ENCODE measurements around the gene LYPD3. TPM values are rescaled to one million over a fixed set of nuclear protein-coding genes. Genes with fewer than 3 reads are reported as not detected.

Gene LYPD3
- total RNA-seq, 2 experiments from 2014 or later: 2.1 to 3.1 TPM

- peaks cover 7% of the 10 kb centered on the region for H3K4me1 Mint-ChIP-seq
- DNase-seq (no peak), ATAC-seq (no peak)
- ChIA-PET POLR2A (no interaction called here), CTCF (interaction anchor here (1.2 kb wide), 1 partner anchor 46 kb away, joined by 3 read pairs; no protein-coding TSS in a partner anchor)
- H3K36me3 Mint-ChIP-seq (ENCODE audit: low read depth): peaks cover 2% of the 10 kb centered on the region
- H3K4me3 Mint-ChIP-seq: no peak overlapping the region
- no peaks in the 10 kb centered on the region for H3K27me3 Mint-ChIP-seq
- no peaks in the 10 kb centered on the region for H3K9me3 Mint-ChIP-seq (ENCODE audit: low read depth)
- H3K27ac Mint-ChIP-seq: no peak overlapping the region
- intact Hi-C loops (cut with DNase I, micrococcal nuclease): no loop called here
Observed at GRCh38 chr19:43485951-43486350, 20.5 kb upstream of the LYPD3 start.

GRCh38 chr19:43483281-43483680 lies 17.9 kb upstream of the LYPD3 start:
- no peak overlapping the region for H3K4me3 Mint-ChIP-seq
- intact Hi-C loops (cut with DNase I, micrococcal nuclease): no loop called here
- DNase-seq (no peak), ATAC-seq (no peak)
- POLR2A ChIA-PET: interaction anchor here (0.6 kb wide), 1 partner anchor 583 kb away, joined by 3 read pairs; no protein-coding TSS in a partner anchor
- no peaks in the 10 kb centered on the region for H3K27me3 Mint-ChIP-seq
- H3K36me3 Mint-ChIP-seq (ENCODE audit: low read depth): peaks cover 3% of the 10 kb centered on the region
- CTCF ChIA-PET: interaction anchor here (0.5 to 2.1 kb wide), 6 partner anchors 20 to 72 kb away, joined by 3 to 8 read pairs (median 4); no protein-coding TSS in a partner anchor
- no peak overlapping the region for H3K27ac Mint-ChIP-seq
- no peaks in the 10 kb centered on the region for H3K4me1 Mint-ChIP-seq
- no peaks in the 10 kb centered on the region for H3K9me3 Mint-ChIP-seq (ENCODE audit: low read depth)

GRCh38 chr19:43482193-43482592 lies 16.8 kb upstream of the LYPD3 start:
- H3K36me3 Mint-ChIP-seq (ENCODE audit: low read depth): peaks cover 9% of the 10 kb centered on the region
- H3K4me1 Mint-ChIP-seq: no peaks in the 10 kb centered on the region
- no peaks in the 10 kb centered on the region for H3K9me3 Mint-ChIP-seq (ENCODE audit: low read depth)
- CTCF ChIA-PET: interaction anchor here (1.6 to 2.1 kb wide), 2 partner anchors 37 to 40 kb away, joined by 3 to 8 read pairs; no protein-coding TSS in a partner anchor
- DNase-seq (no peak), ATAC-seq (no peak)
- H3K4me3 Mint-ChIP-seq: no peak overlapping the region
- H3K27ac Mint-ChIP-seq: no peak overlapping the region
- H3K27me3 Mint-ChIP-seq: no peaks in the 10 kb centered on the region
- POLR2A ChIA-PET: no interaction called here
- intact Hi-C loops (cut with DNase I, micrococcal nuclease): no loop called here

- H3K4me1 Mint-ChIP-seq: no peaks in the 10 kb centered on the region
- ATAC-seq (no peak), DNase-seq (no peak)
- H3K9me3 Mint-ChIP-seq (ENCODE audit: low read depth): no peaks in the 10 kb centered on the region
- no peak overlapping the region for H3K4me3 Mint-ChIP-seq
- H3K27ac Mint-ChIP-seq: no peak overlapping the region
- ChIA-PET POLR2A (no interaction called here), CTCF (interaction anchor here (2.1 kb wide), 1 partner anchor 38 kb away, joined by 8 read pairs; no protein-coding TSS in a partner anchor)
- H3K27me3 Mint-ChIP-seq: no peaks in the 10 kb centered on the region
- intact Hi-C loops (cut with DNase I, micrococcal nuclease): no loop called here
- peaks cover 11% of the 10 kb centered on the region for H3K36me3 Mint-ChIP-seq (ENCODE audit: low read depth)
Observed at GRCh38 chr19:43481701-43482100, 16.3 kb upstream of the LYPD3 start.

GRCh38 chr19:43480574-43480973 lies 15.2 kb upstream of the LYPD3 start:
- intact Hi-C loops (cut with DNase I, micrococcal nuclease): no loop called here
- ChIA-PET CTCF (interaction anchor here (0.7 to 1.0 kb wide), 3 partner anchors 33 to 114 kb away, joined by 3 to 4 read pairs (median 3); no protein-coding TSS in a partner anchor), POLR2A (no interaction called here)
- no peaks in the 10 kb centered on the region for H3K27me3 Mint-ChIP-seq
- DNase-seq (no peak), ATAC-seq (no peak)
- H3K27ac Mint-ChIP-seq: no peak overlapping the region
- H3K36me3 Mint-ChIP-seq (ENCODE audit: low read depth): peaks cover 13% of the 10 kb centered on the region
- peaks cover under 1% of the 10 kb centered on the region for H3K9me3 Mint-ChIP-seq (ENCODE audit: low read depth)
- no peak overlapping the region for H3K4me3 Mint-ChIP-seq
- H3K4me1 Mint-ChIP-seq: peaks cover 4% of the 10 kb centered on the region

GRCh38 chr19:43479961-43480561 lies 14.7 kb upstream of the LYPD3 start:
- peaks cover 17% of the 10 kb centered on the region for H3K36me3 Mint-ChIP-seq (ENCODE audit: low read depth)
- ATAC-seq (no peak), DNase-seq (no peak)
- intact Hi-C loops (cut with DNase I, micrococcal nuclease): no loop called here
- no peaks in the 10 kb centered on the region for H3K27me3 Mint-ChIP-seq
- H3K4me3 Mint-ChIP-seq: no peak overlapping the region
- H3K4me1 Mint-ChIP-seq: peaks cover 9% of the 10 kb centered on the region
- H3K27ac Mint-ChIP-seq: no peak overlapping the region
- H3K9me3 Mint-ChIP-seq (ENCODE audit: low read depth): peaks cover 2% of the 10 kb centered on the region
- POLR2A ChIA-PET: interaction anchor here (0.7 kb wide), 1 partner anchor 16 kb away, joined by 3 read pairs; no protein-coding TSS in a partner anchor
- CTCF ChIA-PET: interaction anchor here (0.9 kb wide), 1 partner anchor 41 kb away, joined by 4 read pairs; no protein-coding TSS in a partner anchor

- DNase-seq (no peak), ATAC-seq (no peak)
- POLR2A ChIA-PET: interaction anchor here (0.7 kb wide), 1 partner anchor 15 kb away, joined by 3 read pairs; no protein-coding TSS in a partner anchor
- CTCF ChIA-PET: no interaction called here
- Mint-ChIP-seq H3K9me3 (ENCODE audit: low read depth) (peaks cover 2% of the 10 kb centered on the region), H3K27me3 (no peaks in the 10 kb centered on the region), H3K4me3 (no peak overlapping the region), H3K36me3 (ENCODE audit: low read depth) (peaks cover 18% of the 10 kb centered on the region), H3K27ac (no peak overlapping the region), H3K4me1 (peaks cover 12% of the 10 kb centered on the region)
- intact Hi-C loops (cut with DNase I, micrococcal nuclease): no loop called here
Observed at GRCh38 chr19:43479226-43479625, 13.8 kb upstream of the LYPD3 start.

- no peak for ATAC-seq
- no peaks in the 10 kb centered on the region for H3K27me3 Mint-ChIP-seq
- H3K4me3 Mint-ChIP-seq: no peak overlapping the region
- H3K36me3 Mint-ChIP-seq (ENCODE audit: low read depth): peaks cover 20% of the 10 kb centered on the region
- intact Hi-C loops (cut with DNase I, micrococcal nuclease): no loop called here
- ChIA-PET POLR2A (no interaction called here), CTCF (no interaction called here)
- peaks cover 2% of the 10 kb centered on the region for H3K9me3 Mint-ChIP-seq (ENCODE audit: low read depth)
- no peak for DNase-seq
- peak overlapping the region; percentile 11 for H3K27ac Mint-ChIP-seq
- H3K4me1 Mint-ChIP-seq: peaks cover 12% of the 10 kb centered on the region
Observed at GRCh38 chr19:43478323-43478722, 12.9 kb upstream of the LYPD3 start.

GRCh38 chr19:43476606-43477005 lies 11.2 kb upstream of the LYPD3 start:
- H3K9me3 Mint-ChIP-seq (ENCODE audit: low read depth): peaks cover 2% of the 10 kb centered on the region
- peaks cover 20% of the 10 kb centered on the region for H3K36me3 Mint-ChIP-seq (ENCODE audit: low read depth)
- intact Hi-C loops (cut with DNase I, micrococcal nuclease): no loop called here
- DNase-seq: no peak
- CTCF ChIA-PET: interaction anchor here (0.6 to 0.8 kb wide), 4 partner anchors 20 to 1581 kb away, joined by 3 read pairs; no protein-coding TSS in a partner anchor
- H3K4me3 Mint-ChIP-seq: no peak overlapping the region
- POLR2A ChIA-PET: interaction anchor here (0.6 to 0.7 kb wide), 4 partner anchors 10 to 1120 kb away, joined by 3 to 5 read pairs (median 3); no protein-coding TSS in a partner anchor
- H3K4me1 Mint-ChIP-seq: peaks cover 20% of the 10 kb centered on the region
- H3K27me3 Mint-ChIP-seq: no peaks in the 10 kb centered on the region
- ATAC-seq: no peak
- H3K27ac Mint-ChIP-seq: no peak overlapping the region

GRCh38 chr19:43474986-43475705 lies 9.7 kb upstream of the LYPD3 start:
- POLR2A ChIA-PET: no interaction called here
- H3K27me3 Mint-ChIP-seq: no peaks in the 10 kb centered on the region
- intact Hi-C loops (cut with DNase I, micrococcal nuclease): loop anchor here (1.0 kb wide), 5 partner anchors 12 to 193 kb away; partner anchors contain the start of genes PHLDB3 (in 2 of the 2) and ZNF575 (in 1 of the 2)
- ATAC-seq (peak; percentile 86), DNase-seq (peak; percentile 98)
- CTCF ChIA-PET: no interaction called here
- peak overlapping the region; percentile 90 for H3K27ac Mint-ChIP-seq
- peaks cover 35% of the 10 kb centered on the region for H3K4me1 Mint-ChIP-seq
- H3K36me3 Mint-ChIP-seq (ENCODE audit: low read depth): peaks cover 20% of the 10 kb centered on the region
- H3K4me3 Mint-ChIP-seq: peak overlapping the region; percentile 62
- peaks cover 2% of the 10 kb centered on the region for H3K9me3 Mint-ChIP-seq (ENCODE audit: low read depth)

GRCh38 chr19:43474487-43474886 lies 9.1 kb upstream of the LYPD3 start:
- POLR2A ChIA-PET: interaction anchor here (0.7 kb wide), 1 partner anchor 30 kb away, joined by 3 read pairs; no protein-coding TSS in a partner anchor
- ATAC-seq: no peak
- CTCF ChIA-PET: interaction anchor here (0.7 to 1.8 kb wide), 2 partner anchors 45 to 68 kb away, joined by 3 to 9 read pairs; no protein-coding TSS in a partner anchor
- Mint-ChIP-seq H3K36me3 (ENCODE audit: low read depth) (peaks cover 20% of the 10 kb centered on the region), H3K27me3 (no peaks in the 10 kb centered on the region), H3K4me3 (peak overlapping the region; percentile 62), H3K9me3 (ENCODE audit: low read depth) (peaks cover 2% of the 10 kb centered on the region), H3K4me1 (peaks cover 38% of the 10 kb centered on the region), H3K27ac (no peak overlapping the region)
- intact Hi-C loops (cut with DNase I, micrococcal nuclease): no loop called here
- no peak for DNase-seq
